CD14-positive monocyte (primary cell): ENCODE measurements around the gene CSE1L. TPM values are rescaled to one million over a fixed set of nuclear protein-coding genes. Genes with fewer than 3 reads are reported as not detected.

Experiments
- DNase-seq, 3 donors: peaks; one replicate each; pipeline ENCODE4 v3.0.0-alpha.2; 2011 to 2022
- H2AFZ ChIP-seq: 2 replicates; pipeline ENCODE4 v1.6.0; 2012; ENCODE audit warnings: mild to moderate bottlenecking, low read depth, low read length, inconsistent platforms; ENCODE audit not compliant: insufficient read depth, poor library complexity, severe bottlenecking
- H3K27ac ChIP-seq, 2 donors: 1 replicate in 1 of 2; 2 replicates in 1 of 2; pipeline ENCODE4 v1.5.1; 2012 to 2013; ENCODE audit warnings: low read length in 2 of 2, control low read depth in 1 of 2, inconsistent platforms in 1 of 2, low read depth in 1 of 2, mild to moderate bottlenecking in 1 of 2
- H3K27me3 ChIP-seq, 2 donors: one replicate each; pipeline versions ENCODE4 v1.6.0 to v1.6.1; 2011 to 2013; ENCODE audit warnings: low read length in 2 of 2; ENCODE audit not compliant: control insufficient read depth in 2 of 2, insufficient read depth in 2 of 2
- H3K36me3 ChIP-seq, 2 donors: replicated peaks in 1 of 2; 1 replicate in 1 of 2; 2 replicates in 1 of 2; pipeline versions ENCODE4 v1.5.1 to v1.6.1; 2012 to 2013; ENCODE audit warnings: low read length in 2 of 2, control low read depth in 1 of 2, inconsistent platforms in 1 of 2, mild to moderate bottlenecking in 1 of 2; ENCODE audit not compliant: insufficient read depth in 2 of 2, control insufficient read depth in 1 of 2
- H3K4me1 ChIP-seq, 2 donors: 1 replicate in 1 of 2; 2 replicates in 1 of 2; pipeline versions ENCODE4 v1.5.1 to v1.6.1; 2012 to 2013; ENCODE audit warnings: low read length in 2 of 2, control low read depth in 1 of 2, inconsistent platforms in 1 of 2, mild to moderate bottlenecking in 1 of 2, moderate library complexity in 1 of 2; ENCODE audit not compliant: insufficient read depth in 2 of 2, control insufficient read depth in 1 of 2
- H3K4me2 ChIP-seq: replicated peaks from 2 replicates; pipeline ENCODE3; 2012; ENCODE audit warnings: low read length, moderate library complexity, mild to moderate bottlenecking; ENCODE audit not compliant: poor library complexity, severe bottlenecking; ENCODE audit errors: extremely low read depth
- H3K4me3 ChIP-seq, 3 experiments: fragments of 200-600 bp in 1 of 3; sonication (generic) in 1 of 3; replicated peaks in 1 of 3; 1 replicate in 2 of 3; 2 replicates in 1 of 3; pipeline ENCODE4 v1.5.1; 2011 to 2013; ENCODE audit warnings: low read length in 3 of 3, mild to moderate bottlenecking in 3 of 3, control low read depth in 2 of 3, low read depth in 2 of 3, inconsistent platforms in 1 of 3, moderate library complexity in 1 of 3
- H3K79me2 ChIP-seq: 2 replicates; pipeline ENCODE4 v1.6.0; 2012; ENCODE audit warnings: mild to moderate bottlenecking, control low read depth, inconsistent platforms, low read length, moderate library complexity; ENCODE audit not compliant: insufficient read depth
- H3K9ac ChIP-seq: 2 replicates; pipeline ENCODE4 v1.6.0; 2017; ENCODE audit warnings: low read length, mild to moderate bottlenecking; ENCODE audit not compliant: insufficient read depth, poor library complexity, severe bottlenecking
- H3K9me3 ChIP-seq, 2 donors: replicated peaks in 1 of 2; 1 replicate in 1 of 2; 2 replicates in 1 of 2; pipeline versions ENCODE4 v1.5.1 to v1.6.1; 2012 to 2013; ENCODE audit warnings: low read length in 2 of 2, control low read depth in 1 of 2; ENCODE audit not compliant: control insufficient read depth in 1 of 2, insufficient read depth in 1 of 2
- H4K20me1 ChIP-seq: 2 replicates; pipeline ENCODE4 v1.6.0; 2012; ENCODE audit warnings: mild to moderate bottlenecking, low read length, control low read depth, moderate library complexity; ENCODE audit not compliant: insufficient read depth
- H3K27ac Mint-ChIP-seq, 7 donors: one replicate each; pipeline ENCODE4 v1.8.0; 2020; ENCODE audit warnings: mild to moderate bottlenecking in 7 of 7, mixed read lengths in 7 of 7, moderate library complexity in 6 of 7, inconsistent platforms in 2 of 7
- H3K27me3 Mint-ChIP-seq, 3 donors: one replicate each; pipeline ENCODE4 v1.8.0; 2021 to 2022; ENCODE audit warnings: low read depth in 3 of 3, mild to moderate bottlenecking in 3 of 3, mixed read lengths in 3 of 3, moderate library complexity in 3 of 3, inconsistent platforms in 1 of 3
- H3K36me3 Mint-ChIP-seq, 2 donors: one replicate each; pipeline ENCODE4 v1.8.0; 2020; ENCODE audit warnings: mixed read lengths in 2 of 2, inconsistent platforms in 1 of 2, mild to moderate bottlenecking in 1 of 2
- H3K4me1 Mint-ChIP-seq: one replicate; pipeline ENCODE4 v1.8.0; 2020; ENCODE audit warnings: mild to moderate bottlenecking, mixed read lengths
- H3K4me3 Mint-ChIP-seq, 2 donors: one replicate each; pipeline ENCODE4 v1.8.0; 2020; ENCODE audit warnings: mild to moderate bottlenecking in 2 of 2, mixed read lengths in 2 of 2, moderate library complexity in 1 of 2
- H3K9me3 Mint-ChIP-seq, 7 donors: one replicate each; pipeline ENCODE4 v1.8.0; 2020 to 2022; ENCODE audit warnings: mixed read lengths in 7 of 7, mild to moderate bottlenecking in 6 of 7, moderate library complexity in 6 of 7, inconsistent platforms in 2 of 7
- WGBS: methylation state at CpG from one replicate; pipeline ENCODE4 v1.1.5; 2013; ENCODE audit warnings: missing lambda C conversion rate; ENCODE audit not compliant: insufficient coverage; 5-methylcytosine and 5-hydroxymethylcytosine counted together
- intact Hi-C, 2 donors: fragments of 100-400 bp; cut with micrococcal nuclease; formaldehyde crosslinking; loops; one replicate each; pipeline versions ENCODE4 v1.15.0 to v1.15.1; 2023
- polyA plus RNA-seq, 3 donors: library from polyadenylated mRNA; depleted of rRNA in 1 of 3; unstranded in 2 of 3; stranded (reverse) in 1 of 3; fragments of 300-500 nt in 2 of 3; fragments of >200 nt in 1 of 3; fragmentation: Illumina TruSeq in 2 of 3; gene quantifications; 1 replicate in 2 of 3; 2 replicates in 1 of 3; pipeline ENCODE4 v1.2.3, GENCODE V29; 2012 to 2021
- TF ChIP-seq, protein P1 (sequence below): fragments of 200-600 bp; IDR thresholded peaks from one replicate; pipeline ENCODE4 v1.8.0; 2022; ENCODE audit warnings: antibody characterized with exemption, mild to moderate bottlenecking

Gene CSE1L
- polyA plus RNA-seq, 3 donors = 8.5 to 22.0 (median 19.4) TPM

DNA sequence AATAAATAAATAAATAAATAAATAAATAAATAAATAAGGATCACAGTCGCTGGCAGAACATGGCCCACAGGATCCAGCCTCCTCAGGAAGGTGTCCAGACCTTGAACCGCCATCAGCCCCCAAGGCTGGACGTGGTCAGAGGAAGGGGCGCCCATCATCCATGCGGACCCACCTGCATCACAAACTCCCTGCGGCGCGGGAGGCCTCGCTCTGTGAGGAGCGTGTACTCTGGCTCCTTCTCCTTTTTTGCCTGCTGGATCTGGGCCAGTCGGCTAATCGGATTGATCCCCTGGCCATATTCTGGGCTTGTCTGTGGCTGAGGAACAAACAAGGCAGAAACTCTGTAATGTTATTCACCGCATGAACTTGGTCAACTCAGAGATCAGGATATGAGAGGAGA, 76.8 kb downstream of the CSE1L start:
- no peak overlapping the region for H3K27ac Mint-ChIP-seq
- H3K9me3 Mint-ChIP-seq = peaks cover 0 to 6% (median 0%) of the 10 kb centered on the region in 7 donors
- Histone ChIP-seq H3K79me2 (no peaks in the 10 kb centered on the region), H4K20me1 (peaks cover 4% of the 10 kb centered on the region), H3K4me1 (no peaks in the 10 kb centered on the region), H3K4me2 (no peak overlapping the region), H2AFZ (no peak overlapping the region), H3K9ac (no peak overlapping the region), H3K27me3 (no peaks in the 10 kb centered on the region), H3K36me3 (peaks cover 74 to 94% of the 10 kb centered on the region in 2 donors), H3K9me3 (no peaks in the 10 kb centered on the region), H3K27ac (no peak overlapping the region), H3K4me3 (no peak overlapping the region)
- peaks cover 71 to 89% of the 10 kb centered on the region in 2 donors for H3K36me3 Mint-ChIP-seq
- WGBS = 97% methylated on average over 9 of the region's 13 CpGs
- DNase-seq = no peak
- intact Hi-C loops = no loop called here
- TF ChIP-seq, protein P1, sequence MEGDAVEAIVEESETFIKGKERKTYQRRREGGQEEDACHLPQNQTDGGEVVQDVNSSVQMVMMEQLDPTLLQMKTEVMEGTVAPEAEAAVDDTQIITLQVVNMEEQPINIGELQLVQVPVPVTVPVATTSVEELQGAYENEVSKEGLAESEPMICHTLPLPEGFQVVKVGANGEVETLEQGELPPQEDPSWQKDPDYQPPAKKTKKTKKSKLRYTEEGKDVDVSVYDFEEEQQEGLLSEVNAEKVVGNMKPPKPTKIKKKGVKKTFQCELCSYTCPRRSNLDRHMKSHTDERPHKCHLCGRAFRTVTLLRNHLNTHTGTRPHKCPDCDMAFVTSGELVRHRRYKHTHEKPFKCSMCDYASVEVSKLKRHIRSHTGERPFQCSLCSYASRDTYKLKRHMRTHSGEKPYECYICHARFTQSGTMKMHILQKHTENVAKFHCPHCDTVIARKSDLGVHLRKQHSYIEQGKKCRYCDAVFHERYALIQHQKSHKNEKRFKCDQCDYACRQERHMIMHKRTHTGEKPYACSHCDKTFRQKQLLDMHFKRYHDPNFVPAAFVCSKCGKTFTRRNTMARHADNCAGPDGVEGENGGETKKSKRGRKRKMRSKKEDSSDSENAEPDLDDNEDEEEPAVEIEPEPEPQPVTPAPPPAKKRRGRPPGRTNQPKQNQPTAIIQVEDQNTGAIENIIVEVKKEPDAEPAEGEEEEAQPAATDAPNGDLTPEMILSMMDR = no peak
- H3K4me1 Mint-ChIP-seq = no peaks in the 10 kb centered on the region
- H3K27me3 Mint-ChIP-seq = no peaks in the 10 kb centered on the region
- no peak overlapping the region for H3K4me3 Mint-ChIP-seq

- DNase-seq = no peak
- H3K27ac ChIP-seq = no peak overlapping the region
- H3K36me3 ChIP-seq = peaks cover 69 to 91% of the 10 kb centered on the region in 2 donors
- H3K27me3 ChIP-seq = no peaks in the 10 kb centered on the region
- H3K4me1 ChIP-seq = no peaks in the 10 kb centered on the region
- Mint-ChIP-seq H3K4me1 (no peaks in the 10 kb centered on the region), H3K27ac (peak overlapping the region in 2 of 7 donors; percentile 1 to 71), H3K36me3 (peaks cover 63 to 89% of the 10 kb centered on the region in 2 donors), H3K27me3 (no peaks in the 10 kb centered on the region), H3K9me3 (peaks cover 0 to 4% (median 0%) of the 10 kb centered on the region in 7 donors), H3K4me3 (no peak overlapping the region)
- H3K4me2 ChIP-seq = no peak overlapping the region
- H4K20me1 ChIP-seq = peaks cover 4% of the 10 kb centered on the region
- H3K4me3 ChIP-seq = no peak overlapping the region
- 100% methylated on average over 8 of the region's 10 CpGs for WGBS
- intact Hi-C loops = no loop called here
- TF ChIP-seq, protein P1 = no peak
- H2AFZ ChIP-seq = no peak overlapping the region
- H3K79me2 ChIP-seq = no peaks in the 10 kb centered on the region
- H3K9ac ChIP-seq = no peak overlapping the region
- H3K9me3 ChIP-seq = no peaks in the 10 kb centered on the region
Measured at GRCh38 chr20:49123982-49124381, 77.9 kb downstream of the CSE1L start.
